Endodermal cell (in vitro differentiated cells): Measurements from ENCODE around the gene RABGAP1L. TPM values are rescaled to one million over a fixed set of nuclear protein-coding genes. Genes with fewer than 3 reads are reported as not detected.

ENCODE experiments used
- DNase-seq: peaks from one replicate; pipeline ENCODE4 v3.0.0-alpha.2; 2017
- H3K27ac ChIP-seq: 2 replicates; pipeline ENCODE4 v1.5.1; 2013; ENCODE audit warnings: mild to moderate bottlenecking, low read depth, low read length, moderate library complexity
- H3K27me3 ChIP-seq: 2 replicates; pipeline ENCODE4 v1.6.1; 2013; ENCODE audit warnings: mild to moderate bottlenecking, low read length, moderate library complexity; ENCODE audit not compliant: insufficient read depth, control insufficient read depth, poor library complexity, severe bottlenecking
- H3K36me3 ChIP-seq: 2 replicates; pipeline ENCODE4 v1.7.0; 2013; ENCODE audit warnings: mild to moderate bottlenecking, low read length, moderate library complexity; ENCODE audit not compliant: control insufficient read depth, insufficient read depth
- H3K4me1 ChIP-seq: one replicate; pipeline ENCODE4 v1.7.0; 2013; ENCODE audit warnings: low read length; ENCODE audit not compliant: control insufficient read depth, insufficient read depth
- H3K4me3 ChIP-seq: 2 replicates; pipeline ENCODE4 v1.5.1; 2013; ENCODE audit warnings: mild to moderate bottlenecking, low read length, moderate library complexity
- H3K9ac ChIP-seq: 2 replicates; pipeline ENCODE4 v1.6.1; 2013; ENCODE audit warnings: mild to moderate bottlenecking, low read length, moderate library complexity; ENCODE audit not compliant: poor library complexity, severe bottlenecking; ENCODE audit errors: extremely low read depth
- H3K9me3 ChIP-seq: 2 replicates; pipeline ENCODE4 v1.6.1; 2013; ENCODE audit warnings: mild to moderate bottlenecking, low read length, moderate library complexity; ENCODE audit not compliant: control insufficient read depth
- H3K27ac Mint-ChIP-seq: 2 replicates; pipeline ENCODE4 v1.8.0; 2020; ENCODE audit warnings: mixed read lengths
- H3K27me3 Mint-ChIP-seq: 2 replicates; pipeline ENCODE4 v1.8.0; 2021; ENCODE audit warnings: mild to moderate bottlenecking, mixed read lengths; ENCODE audit not compliant: insufficient read depth
- H3K36me3 Mint-ChIP-seq: 2 replicates; pipeline ENCODE4 v1.8.0; 2020; ENCODE audit warnings: low read depth, mixed read lengths
- H3K4me1 Mint-ChIP-seq: 2 replicates; pipeline ENCODE4 v1.8.0; 2020; ENCODE audit warnings: mixed read lengths
- H3K4me3 Mint-ChIP-seq: 2 replicates; pipeline ENCODE4 v1.8.0; 2020; ENCODE audit warnings: mild to moderate bottlenecking, moderate library complexity, mixed read lengths
- H3K9me3 Mint-ChIP-seq: 2 replicates; pipeline ENCODE4 v1.8.0; 2020; ENCODE audit warnings: mild to moderate bottlenecking, mixed read lengths
- WGBS, 2 experiments: methylation state at CpG; one replicate each; pipeline versions ENCODE4 v1.1.5 to v1.1.7; 2013; ENCODE audit warnings: missing lambda C conversion rate in 2 of 2, mixed read lengths in 1 of 2; ENCODE audit not compliant: insufficient coverage in 1 of 2, insufficient read length in 1 of 2; 5-methylcytosine and 5-hydroxymethylcytosine counted together
- total RNA-seq, 2 donors: library from RNA; stranded (reverse); fragmentation: NEBNext Ultra II Directional in 1 of 2; extraction: Animal tissue kit (Norgen Biotek cat#: 25700) in 1 of 2; gene quantifications; 2 replicates in 1 of 2; 3 replicates in 1 of 2; pipeline ENCODE4 v1.2.1, GENCODE V29; 2021
- TF ChIP-seq, protein P1 (sequence below): fragments of 200-600 bp; sonication (generic); conservative IDR thresholded peaks from 2 replicates; pipeline ENCODE4 v1.5.0; 2021; ENCODE audit warnings: antibody characterized with exemption, mild to moderate bottlenecking

Gene RABGAP1L
- total RNA-seq, 2 donors from 2014 or later = 32.5 to 36.9 TPM

DNA sequence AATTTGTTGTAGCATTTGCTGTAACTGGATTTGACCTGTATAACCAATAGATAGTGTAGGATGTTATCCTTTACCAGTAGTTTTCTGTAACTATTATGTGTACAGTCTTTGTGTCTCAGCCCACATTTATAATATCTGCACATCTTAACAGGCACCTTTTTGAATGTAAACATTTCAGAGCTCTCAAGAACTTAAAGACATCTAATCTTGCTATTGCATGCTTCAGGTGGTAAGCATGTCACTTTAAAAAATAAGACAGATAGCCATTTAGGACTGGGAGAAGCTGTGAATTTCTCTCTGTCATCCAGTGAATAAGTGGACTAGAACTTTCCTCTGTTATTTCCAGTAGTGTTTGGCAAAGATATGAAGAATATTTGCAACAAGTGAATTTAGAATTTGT lies 265.8 kb downstream of the RABGAP1L start:
- no peaks in the 10 kb centered on the region for H3K4me1 ChIP-seq
- no peaks in the 10 kb centered on the region for H3K27me3 ChIP-seq
- Mint-ChIP-seq H3K4me1 (peaks cover 11% of the 10 kb centered on the region), H3K9me3 (no peaks in the 10 kb centered on the region), H3K4me3 (no peak overlapping the region), H3K27me3 (no peaks in the 10 kb centered on the region), H3K36me3 (no peaks in the 10 kb centered on the region), H3K27ac (no peak overlapping the region)
- H3K27ac ChIP-seq = no peak overlapping the region
- TF ChIP-seq, protein P1, sequence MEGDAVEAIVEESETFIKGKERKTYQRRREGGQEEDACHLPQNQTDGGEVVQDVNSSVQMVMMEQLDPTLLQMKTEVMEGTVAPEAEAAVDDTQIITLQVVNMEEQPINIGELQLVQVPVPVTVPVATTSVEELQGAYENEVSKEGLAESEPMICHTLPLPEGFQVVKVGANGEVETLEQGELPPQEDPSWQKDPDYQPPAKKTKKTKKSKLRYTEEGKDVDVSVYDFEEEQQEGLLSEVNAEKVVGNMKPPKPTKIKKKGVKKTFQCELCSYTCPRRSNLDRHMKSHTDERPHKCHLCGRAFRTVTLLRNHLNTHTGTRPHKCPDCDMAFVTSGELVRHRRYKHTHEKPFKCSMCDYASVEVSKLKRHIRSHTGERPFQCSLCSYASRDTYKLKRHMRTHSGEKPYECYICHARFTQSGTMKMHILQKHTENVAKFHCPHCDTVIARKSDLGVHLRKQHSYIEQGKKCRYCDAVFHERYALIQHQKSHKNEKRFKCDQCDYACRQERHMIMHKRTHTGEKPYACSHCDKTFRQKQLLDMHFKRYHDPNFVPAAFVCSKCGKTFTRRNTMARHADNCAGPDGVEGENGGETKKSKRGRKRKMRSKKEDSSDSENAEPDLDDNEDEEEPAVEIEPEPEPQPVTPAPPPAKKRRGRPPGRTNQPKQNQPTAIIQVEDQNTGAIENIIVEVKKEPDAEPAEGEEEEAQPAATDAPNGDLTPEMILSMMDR = no peak
- no peak overlapping the region for H3K9ac ChIP-seq
- no peaks in the 10 kb centered on the region for H3K36me3 ChIP-seq
- no peaks in the 10 kb centered on the region for H3K9me3 ChIP-seq
- no peak overlapping the region for H3K4me3 ChIP-seq
- DNase-seq = no peak

DNA sequence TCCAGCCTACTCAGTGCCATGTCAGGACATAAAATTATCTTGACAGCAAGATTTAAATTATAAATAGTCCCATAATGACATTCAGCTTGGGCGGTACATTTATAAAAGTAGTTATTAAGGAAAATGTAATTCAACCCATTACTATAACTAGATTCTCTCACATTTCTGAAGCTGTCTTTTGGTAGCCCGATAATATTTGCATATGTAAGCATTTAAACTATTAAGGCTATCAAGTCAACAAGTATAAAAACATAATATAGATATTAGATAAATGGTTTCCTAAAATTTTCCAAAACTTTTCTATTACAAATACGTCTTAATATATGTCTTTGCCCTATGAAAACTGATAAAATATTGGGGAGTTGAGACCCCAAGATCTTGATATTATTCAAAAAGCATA lies 266.8 kb downstream of the RABGAP1L start:
- no peaks in the 10 kb centered on the region for H3K9me3 ChIP-seq
- no CpG with 5 or more reads among the region's 3 CpGs for WGBS, 2 experiments
- Mint-ChIP-seq H3K27ac (no peak overlapping the region), H3K27me3 (no peaks in the 10 kb centered on the region), H3K9me3 (no peaks in the 10 kb centered on the region), H3K36me3 (no peaks in the 10 kb centered on the region), H3K4me3 (no peak overlapping the region), H3K4me1 (peaks cover 11% of the 10 kb centered on the region)
- no peak overlapping the region for H3K9ac ChIP-seq
- TF ChIP-seq, protein P1 = no peak
- no peaks in the 10 kb centered on the region for H3K27me3 ChIP-seq
- no peaks in the 10 kb centered on the region for H3K36me3 ChIP-seq
- H3K4me1 ChIP-seq = no peaks in the 10 kb centered on the region
- DNase-seq = no peak
- no peak overlapping the region for H3K4me3 ChIP-seq
- no peak overlapping the region for H3K27ac ChIP-seq

- TF ChIP-seq, protein P1 = no peak
- 57 to 78% methylated on average over 2 to 3 of the region's 3 CpGs for WGBS, 2 experiments
- no peak overlapping the region for H3K27ac ChIP-seq
- H3K36me3 Mint-ChIP-seq = no peaks in the 10 kb centered on the region
- no peaks in the 10 kb centered on the region for H3K9me3 ChIP-seq
- no peaks in the 10 kb centered on the region for H3K36me3 ChIP-seq
- H3K27me3 Mint-ChIP-seq = no peaks in the 10 kb centered on the region
- H3K9me3 Mint-ChIP-seq = no peaks in the 10 kb centered on the region
- peak overlapping the region; percentile 19 for H3K4me3 ChIP-seq
- H3K27ac Mint-ChIP-seq = no peak overlapping the region
- H3K9ac ChIP-seq = no peak overlapping the region
- H3K4me3 Mint-ChIP-seq = no peak overlapping the region
- no peak for DNase-seq
- peaks cover 11% of the 10 kb centered on the region for H3K4me1 Mint-ChIP-seq
- H3K4me1 ChIP-seq = no peaks in the 10 kb centered on the region
- no peaks in the 10 kb centered on the region for H3K27me3 ChIP-seq
These were observed 268.7 kb downstream of the RABGAP1L start for GRCh38 chr1:174428033-174428432.
